HG03442 (cell line): ENCODE measurements around the gene TENM3.

ENCODE experiments used
- ATAC-seq: cut with Tn5 transposase; IDR thresholded peaks from one replicate; pipeline ENCODE4 v1.9.1; 2021; ENCODE audit warnings: mild to moderate bottlenecking, moderate library complexity; ENCODE audit not compliant: unreplicated experiment

TENM3 gene

DNA sequence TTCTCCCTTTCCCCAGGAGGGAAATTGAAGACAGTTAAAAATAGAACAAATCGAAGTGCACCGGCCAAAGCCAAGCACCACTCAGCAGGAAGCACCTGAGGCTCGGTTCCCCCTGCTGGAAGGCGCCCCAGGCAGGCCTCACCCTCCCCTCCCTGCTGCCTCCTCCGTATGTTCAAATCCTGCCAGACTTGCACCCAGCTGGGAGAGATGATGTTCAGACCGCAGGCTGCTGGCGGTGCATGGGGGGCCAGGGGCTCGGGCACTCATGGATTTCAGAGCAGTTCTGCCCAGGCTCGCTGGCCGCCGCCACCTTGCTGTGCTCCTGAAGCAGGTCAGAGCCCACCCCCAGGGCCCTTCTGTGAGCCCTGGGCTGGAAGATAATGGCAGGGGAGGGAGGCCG lies 582.6 kb downstream of the TENM3 start:
- no peak for ATAC-seq

DNA sequence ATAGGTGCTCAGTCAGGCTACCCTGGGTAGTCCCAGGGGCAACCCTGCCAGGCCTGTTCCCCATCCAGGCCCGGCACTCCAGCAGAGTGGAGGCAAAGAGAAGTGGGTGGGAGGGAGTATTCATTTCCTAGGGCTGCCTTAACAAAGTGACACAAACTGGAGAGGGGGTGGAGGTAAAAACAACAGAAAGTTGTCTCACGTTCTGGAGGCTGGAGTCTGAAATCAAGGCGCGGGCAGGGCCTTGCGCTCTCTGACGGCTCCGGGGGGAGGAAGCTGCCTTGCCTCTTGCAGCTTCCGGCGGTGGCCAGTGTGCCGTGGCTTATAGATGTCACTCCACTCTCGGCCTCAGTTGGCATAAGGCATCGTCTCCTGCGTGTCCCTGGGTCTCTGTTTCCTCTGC lies 583.2 kb downstream of the TENM3 start:
- peak; percentile 53 for ATAC-seq

DNA sequence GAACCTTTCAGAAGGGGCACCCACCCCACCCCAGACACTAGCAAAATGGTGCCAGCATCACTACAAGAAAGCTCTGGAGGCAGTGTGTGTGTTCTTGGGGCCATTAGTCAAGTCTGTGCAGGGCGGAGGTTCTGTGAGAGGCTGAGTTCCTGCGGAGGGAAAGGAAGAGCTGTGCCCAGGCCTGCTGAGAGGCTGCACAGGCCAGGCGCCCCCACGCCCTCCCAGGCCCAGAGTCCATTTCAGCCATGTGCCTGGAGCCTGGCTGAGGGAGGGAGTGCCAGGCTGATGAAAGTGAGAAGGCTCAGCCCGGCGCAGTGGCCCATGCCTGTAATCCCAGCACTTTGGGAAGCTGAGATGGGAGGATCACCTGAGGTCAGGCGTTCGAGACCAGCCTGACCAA lies 584.0 kb downstream of the TENM3 start:
- ATAC-seq = no peak

GRCh38 chr4:182827954-182828353 lies 584.8 kb downstream of the TENM3 start:
- no peak for ATAC-seq

GRCh38 chr4:182828360-182829025 lies 585.3 kb downstream of the TENM3 start:
- no peak for ATAC-seq

- ATAC-seq = no peak
These were observed 586.0 kb downstream of the TENM3 start for GRCh38 chr4:182829196-182829595.

GRCh38 chr4:182831376-182831775 lies 588.2 kb downstream of the TENM3 start:
- ATAC-seq = no peak

- ATAC-seq = no peak
These were observed 589.3 kb downstream of the TENM3 start for GRCh38 chr4:182832352-182833120.

- ATAC-seq = no peak
These were observed 592.0 kb downstream of the TENM3 start for GRCh38 chr4:182835006-182835740.

- no peak for ATAC-seq
These were observed 594.6 kb downstream of the TENM3 start for GRCh38 chr4:182837831-182838230.

DNA sequence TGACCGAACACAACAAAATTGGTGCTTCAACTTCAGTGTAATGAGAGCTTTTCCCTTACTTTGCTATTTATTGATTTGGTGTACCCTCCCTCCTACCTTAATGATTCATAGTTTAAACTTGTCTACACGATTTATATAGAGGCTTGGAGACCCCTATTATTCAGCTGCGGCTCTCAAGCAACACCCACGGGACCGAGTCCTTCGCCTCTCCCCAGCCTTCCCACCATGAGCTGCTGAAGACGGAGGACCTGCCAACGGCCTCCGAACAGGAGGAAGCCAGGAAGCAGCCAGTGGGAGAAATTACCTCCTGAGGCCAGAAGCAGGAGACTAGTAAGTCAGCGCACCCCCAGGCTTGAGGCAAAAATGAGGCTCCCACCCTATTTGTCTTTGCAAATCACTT lies 595.3 kb downstream of the TENM3 start:
- no peak for ATAC-seq

DNA sequence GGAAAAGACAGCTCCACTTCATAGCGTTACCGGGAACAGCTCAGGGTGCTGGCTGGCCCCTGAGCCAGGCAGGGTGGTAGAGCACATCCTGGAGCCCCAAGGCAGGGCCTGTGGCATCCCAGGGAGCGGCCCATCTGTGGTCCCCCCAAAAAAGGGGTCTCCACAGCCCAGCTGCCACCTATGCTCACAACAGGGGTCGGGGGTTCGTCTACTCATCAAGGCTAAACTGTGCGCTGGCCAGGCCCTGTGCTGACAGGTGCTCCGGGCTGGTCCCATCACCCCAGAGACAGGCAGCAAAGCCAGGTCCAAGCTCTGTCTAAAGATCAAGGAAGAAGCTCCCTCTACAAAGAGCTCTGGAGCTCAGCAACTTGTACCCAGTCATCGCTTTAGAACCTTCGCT lies 596.1 kb downstream of the TENM3 start:
- ATAC-seq = no peak

DNA sequence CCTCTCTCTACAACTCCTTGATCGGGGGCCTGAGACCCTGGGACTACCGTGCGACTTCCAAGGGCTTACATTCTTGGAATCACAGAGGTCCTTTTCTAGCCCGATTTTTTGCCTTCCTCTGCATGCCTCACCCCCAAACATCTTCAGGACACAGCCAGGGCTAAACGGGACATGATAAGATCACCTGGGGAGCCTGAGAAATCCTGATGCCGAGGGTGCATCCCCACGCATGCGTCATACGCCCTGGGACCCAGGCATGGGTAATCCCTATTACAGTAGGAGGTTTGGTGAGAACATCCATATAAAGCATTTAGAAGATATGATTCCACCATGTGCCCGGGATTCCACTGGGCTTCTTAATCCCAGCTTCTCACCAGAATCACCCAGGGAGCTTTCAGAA lies 596.9 kb downstream of the TENM3 start:
- no peak for ATAC-seq

- ATAC-seq = no peak
These were observed 599.0 kb downstream of the TENM3 start for GRCh38 chr4:182842104-182842600.

DNA sequence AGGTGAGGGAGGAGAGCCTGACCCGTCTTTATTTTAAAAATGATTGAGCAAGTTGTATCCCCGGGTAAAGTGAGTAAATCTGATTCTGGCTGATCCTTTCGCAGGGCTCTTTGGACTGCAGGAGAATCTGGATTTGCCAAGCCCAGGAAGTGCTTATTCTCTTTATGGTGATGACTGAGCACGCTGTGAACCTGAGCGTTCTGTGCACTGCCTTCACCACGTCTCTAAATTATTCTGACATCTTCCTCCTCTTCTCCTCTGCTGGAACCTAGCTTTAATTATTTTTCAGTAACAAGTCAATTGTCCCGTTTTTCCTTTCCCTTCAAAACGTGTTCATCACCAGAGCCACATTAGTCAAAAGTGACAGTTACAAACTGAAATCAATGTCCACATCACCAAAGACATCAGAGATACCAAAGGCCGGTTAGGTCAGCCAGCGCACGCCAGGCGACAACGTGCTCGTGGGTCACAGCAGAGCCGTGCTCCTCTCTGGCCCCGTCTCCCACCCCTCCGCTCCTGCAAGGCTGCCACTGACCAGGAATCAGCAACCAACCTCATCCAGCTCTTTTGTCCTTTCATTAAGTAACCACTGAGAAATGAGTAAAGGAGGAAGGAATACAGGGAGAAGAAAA lies 599.7 kb downstream of the TENM3 start:
- no peak for ATAC-seq

GRCh38 chr4:182843808-182844325 lies 600.7 kb downstream of the TENM3 start:
- ATAC-seq = no peak

DNA sequence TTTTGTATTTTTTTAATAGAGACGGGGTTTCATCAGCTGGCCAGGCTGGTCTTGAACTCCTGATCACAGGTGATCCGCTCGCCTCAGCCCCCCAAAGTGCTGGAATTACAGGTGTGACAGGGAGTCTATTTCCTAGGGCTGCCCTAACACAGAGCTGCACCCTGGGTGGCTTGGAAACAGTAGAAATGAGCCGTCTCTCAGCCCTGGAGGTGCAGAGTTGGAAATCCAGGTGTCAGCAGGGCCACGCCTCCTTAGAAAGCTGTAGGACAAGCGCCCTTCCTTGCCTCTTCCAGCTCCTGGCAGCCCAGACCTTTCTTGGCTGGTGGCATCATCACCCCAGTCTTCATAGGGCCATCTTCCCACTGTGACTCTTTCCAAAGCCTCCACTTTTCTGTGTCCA lies 602.4 kb downstream of the TENM3 start:
- ATAC-seq = no peak

DNA sequence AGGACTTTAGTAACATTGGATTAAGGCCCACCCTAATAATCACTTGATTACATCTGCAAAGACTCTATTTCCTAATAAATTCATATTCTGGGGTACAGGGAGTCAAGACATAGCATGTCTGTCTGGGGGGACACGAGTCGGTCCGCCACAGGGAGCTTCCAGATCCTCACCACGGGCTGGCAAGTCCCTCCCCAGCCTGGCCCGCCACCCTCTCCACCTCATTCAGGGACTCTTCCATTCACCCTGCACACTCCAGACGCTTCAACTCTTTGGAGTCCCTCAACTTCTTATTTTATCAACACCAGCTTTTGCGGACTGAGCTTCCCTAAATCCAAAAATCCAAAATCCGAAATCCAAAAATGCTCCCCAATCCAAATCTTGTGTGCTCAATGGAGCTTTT lies 602.8 kb downstream of the TENM3 start:
- ATAC-seq = no peak

DNA sequence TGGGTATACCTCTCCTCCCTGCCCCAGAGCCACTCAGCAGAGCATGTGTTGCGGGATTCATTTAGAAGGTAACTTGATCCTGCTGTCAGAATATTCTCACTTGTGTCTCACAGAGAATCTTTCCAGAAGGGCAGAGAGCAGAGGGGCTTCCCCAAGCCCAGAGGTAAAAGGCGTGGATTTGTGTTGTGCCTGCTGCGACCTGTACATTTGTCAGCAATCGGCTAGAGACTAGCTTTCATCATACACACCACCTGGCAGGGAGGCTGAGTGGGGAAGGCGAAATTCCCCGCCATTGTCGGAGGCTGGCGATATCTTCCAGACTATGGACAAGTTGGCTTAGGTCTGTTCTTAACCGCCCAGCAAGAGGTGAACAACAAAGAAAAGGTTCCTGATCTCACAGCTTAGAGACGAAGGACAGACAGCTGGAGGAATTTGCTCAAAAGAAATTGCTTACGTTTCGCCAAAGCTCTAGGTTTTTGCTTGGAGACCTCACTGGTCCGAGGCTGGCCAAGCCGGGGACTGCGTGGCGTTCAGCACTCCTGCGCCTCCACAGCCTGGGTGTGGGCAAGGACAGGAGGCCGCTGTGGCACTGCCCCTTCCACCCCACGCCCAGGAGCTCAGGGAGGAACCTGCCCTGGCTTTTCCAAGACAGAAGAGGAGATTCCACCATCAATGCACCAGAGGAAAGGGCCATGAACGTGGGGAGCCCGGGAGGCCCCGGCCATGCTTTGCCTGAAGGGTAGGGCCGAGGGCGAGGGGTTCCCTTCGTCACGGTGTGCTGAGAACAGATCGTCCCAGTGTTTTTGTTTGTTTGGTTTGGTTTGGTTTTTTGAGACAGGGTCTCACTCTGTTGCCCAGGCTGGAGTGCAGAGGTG lies 604.6 kb downstream of the TENM3 start:
- ATAC-seq = no peak

DNA sequence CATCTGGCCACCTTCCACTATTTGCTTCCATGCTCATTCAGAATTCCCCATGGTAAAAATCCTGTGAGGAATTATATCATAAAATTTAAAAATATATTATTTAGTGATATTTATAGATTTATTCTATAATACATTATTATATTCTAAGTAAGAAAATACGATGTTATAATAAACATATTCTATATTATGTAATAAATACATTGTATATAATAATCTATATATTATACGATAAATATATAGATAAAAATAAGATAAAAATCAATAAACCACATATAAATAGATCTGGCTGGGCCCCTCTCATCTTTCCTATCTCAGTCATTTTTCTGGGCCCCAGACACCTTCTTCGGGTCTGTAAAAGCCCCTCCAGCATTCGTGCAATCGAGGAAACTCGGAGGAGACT lies 605.5 kb downstream of the TENM3 start:
- ATAC-seq = no peak
